H54 (cell line): ENCODE measurements around the gene ARX.

Experiments used
- DNase-seq: peaks from one replicate; pipeline ENCODE4 v3.0.0; 2011; ENCODE audit warnings: low spot score, mixed read lengths; ENCODE audit not compliant: insufficient read length
- FAIRE-seq: peaks from 3 replicates; lab custom pipeline; 2011; peaks lifted over from hg19 to GRCh38; lab: Jason Lieb, UNC
- POLR2A ChIP-seq: IDR thresholded peaks from 2 replicates; pipeline ENCODE4 v1.6.1; 2011; ENCODE audit warnings: low read depth, mild to moderate bottlenecking, low read length

The ARX gene

DNA sequence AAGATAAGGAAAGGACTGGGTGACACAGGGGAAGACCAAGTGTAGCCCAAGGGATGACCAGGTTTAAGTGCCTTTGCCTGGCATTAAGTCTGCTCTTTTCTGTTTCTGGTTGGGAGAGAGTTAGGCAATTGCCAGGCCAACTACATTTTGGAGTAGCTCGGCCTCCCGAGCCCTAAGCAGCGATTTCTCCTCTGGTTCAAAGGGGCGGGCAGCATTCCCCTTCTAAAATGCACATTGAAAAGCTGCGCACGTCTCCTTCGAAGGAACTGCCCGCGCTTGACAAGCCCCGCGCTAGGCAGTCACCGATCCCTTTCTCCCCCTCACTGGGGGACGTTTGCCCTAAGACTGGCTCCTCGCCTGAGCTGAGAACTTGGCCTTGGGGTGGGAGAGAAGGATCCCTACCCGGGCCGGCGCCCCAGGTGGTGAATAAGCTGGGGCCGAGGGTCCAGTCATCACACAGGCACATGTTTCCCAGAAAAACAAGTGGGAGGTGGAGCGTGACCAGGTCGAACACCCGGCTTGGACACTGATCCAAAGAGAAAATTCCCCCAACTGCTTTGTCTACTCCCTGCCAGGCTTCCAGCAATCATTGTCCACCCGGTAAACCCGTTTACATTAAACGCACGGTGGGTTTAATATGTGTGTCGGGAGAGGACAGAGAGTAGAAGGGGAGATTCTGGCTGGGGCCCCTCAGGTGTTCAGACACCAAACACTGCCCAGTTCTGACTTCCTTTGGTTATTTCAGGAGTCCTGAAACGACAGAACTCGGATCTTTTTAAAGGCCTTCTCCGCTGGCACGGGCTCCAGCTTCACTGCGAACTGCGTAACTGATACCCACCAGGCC lies 4.0 kb downstream of the ARX start:
- DNase-seq (no peak), FAIRE-seq (no peak)
- TF ChIP-seq POLR2A, result no peak

DNA sequence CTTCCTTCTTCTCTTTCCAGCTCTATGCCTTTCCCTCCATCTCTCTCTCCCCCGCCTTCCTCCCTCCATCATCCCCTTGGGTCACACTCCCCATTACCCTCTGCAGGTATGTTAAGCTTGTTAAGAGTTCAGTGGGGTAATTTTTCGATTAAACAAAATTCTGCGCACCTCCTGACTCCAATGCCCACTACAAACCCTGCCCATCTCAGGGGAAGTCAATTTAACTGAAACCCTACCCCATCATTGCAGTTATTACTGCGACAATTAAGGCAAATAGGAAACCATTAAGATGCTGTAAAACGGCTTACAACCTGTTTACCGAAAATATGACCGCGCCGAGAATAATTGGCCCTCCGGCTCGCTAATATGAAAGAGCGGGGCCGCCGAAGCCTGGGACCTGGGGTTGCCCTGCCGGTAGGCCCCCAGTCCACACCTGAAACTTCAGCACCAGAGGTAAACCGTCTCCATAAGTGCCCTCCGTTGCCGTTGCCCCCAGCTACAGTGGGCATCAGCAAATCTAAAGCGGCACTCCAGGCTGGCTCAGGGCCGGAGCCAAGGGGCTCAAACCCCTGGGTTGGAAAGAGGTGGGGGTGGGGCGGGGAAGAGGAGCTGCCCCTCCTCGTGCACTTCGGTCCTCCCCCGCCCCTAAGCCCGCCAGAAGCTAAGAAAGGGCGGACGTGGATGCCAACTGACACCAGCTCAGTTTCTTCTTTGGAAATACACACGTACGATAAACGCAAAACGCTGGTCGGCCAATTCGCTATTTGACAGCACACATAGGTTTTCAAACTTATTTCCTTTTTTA lies 4.8 kb downstream of the ARX start:
- TF ChIP-seq POLR2A, result no peak
- DNase-seq, result no peak
- FAIRE-seq, result no peak

DNA sequence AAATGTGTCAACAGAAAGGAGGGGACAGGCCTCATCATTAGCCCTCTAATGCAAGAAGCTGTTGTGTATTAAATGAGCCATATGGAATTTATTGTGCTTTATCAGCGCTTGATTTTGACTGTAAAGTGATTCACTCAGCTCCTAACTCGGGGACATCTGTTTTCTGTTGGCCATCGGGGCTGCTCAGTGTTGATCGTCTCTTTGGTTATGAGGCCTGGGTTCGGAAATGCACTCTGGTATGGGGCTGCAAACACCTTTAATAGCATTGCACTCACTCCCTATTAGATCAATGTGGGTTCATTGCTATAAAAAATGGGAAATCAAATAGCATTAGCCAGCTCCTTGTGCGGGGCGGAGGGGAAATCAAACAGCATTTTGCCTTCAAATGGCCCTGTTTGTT lies 6.4 kb downstream of the ARX start:
- FAIRE-seq (no peak), DNase-seq (no peak)
- TF ChIP-seq POLR2A, result no peak

DNA sequence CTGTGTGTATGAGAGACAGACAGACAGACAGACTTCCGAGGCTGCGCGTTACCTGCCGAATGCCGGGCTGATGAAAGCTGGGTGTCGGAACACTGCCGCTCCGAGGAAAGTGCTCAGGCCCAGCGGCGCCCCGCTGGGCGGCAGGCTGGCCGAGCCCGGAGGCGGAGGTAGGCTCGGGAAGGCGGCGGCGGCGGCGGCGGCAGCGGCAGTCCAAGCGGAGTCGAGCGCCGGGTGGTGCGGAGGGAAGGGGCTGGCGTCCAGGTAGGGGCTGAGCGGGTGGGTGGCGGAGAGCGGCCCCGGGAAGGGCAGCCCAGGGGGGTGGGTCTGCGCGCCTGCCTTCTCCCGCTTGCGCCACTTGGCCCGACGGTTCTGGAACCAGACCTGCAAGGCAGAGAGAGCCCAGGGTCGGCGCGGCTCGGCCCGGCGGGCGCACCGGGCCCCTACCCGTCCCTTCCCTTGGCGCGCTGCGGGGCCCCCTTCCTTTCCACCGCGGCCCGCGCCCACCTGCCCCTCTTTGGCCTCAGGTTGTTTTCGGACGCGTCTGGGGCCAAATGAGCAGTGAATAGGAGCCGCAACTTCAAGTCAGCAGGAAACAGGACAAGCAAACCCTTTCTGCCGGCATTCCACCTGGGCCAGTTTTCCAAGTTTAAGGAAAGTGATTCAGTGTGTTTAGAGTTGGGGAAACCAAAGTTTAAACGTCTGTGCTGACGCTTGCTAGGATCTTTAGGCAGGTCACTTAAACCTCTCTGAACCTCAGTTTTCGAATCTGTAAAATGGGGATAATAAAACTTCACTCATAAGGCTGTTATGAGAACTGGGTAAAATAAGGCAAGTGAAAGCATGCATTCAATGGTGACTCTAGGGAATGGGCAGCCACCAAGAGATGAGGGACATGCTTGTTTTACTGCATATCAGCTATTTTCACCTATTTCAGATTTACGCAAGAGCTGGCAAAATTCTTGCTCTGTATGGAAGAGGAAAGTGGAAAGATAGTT lies 8.4 kb downstream of the ARX start:
- FAIRE-seq (no peak), DNase-seq (no peak)
- no peak for TF ChIP-seq POLR2A

DNA sequence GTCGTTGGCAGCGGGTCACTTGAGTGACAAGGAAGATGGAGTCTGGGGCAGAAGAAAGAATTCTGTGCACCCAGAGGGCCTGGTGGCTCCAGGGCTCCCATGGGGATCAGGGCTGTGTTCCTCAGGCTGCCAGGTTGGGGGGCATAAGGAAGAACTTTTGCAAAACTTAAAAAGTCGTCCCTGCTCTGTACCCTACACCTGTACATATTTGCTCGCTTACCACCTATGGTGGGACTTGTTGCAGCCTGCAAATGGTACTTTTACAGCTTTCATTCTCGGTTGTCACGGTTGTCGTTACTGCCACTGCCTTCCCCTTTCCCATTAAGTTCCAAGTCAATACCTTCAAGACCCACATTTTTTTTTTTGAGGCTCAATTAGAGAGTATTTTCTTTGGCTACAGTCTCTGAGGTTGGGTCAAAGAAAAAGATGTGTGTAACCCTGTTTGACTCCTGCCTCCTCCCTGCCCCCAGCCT lies 9.1 kb downstream of the ARX start:
- no peak for TF ChIP-seq POLR2A
- FAIRE-seq (no peak), DNase-seq (no peak)

DNA sequence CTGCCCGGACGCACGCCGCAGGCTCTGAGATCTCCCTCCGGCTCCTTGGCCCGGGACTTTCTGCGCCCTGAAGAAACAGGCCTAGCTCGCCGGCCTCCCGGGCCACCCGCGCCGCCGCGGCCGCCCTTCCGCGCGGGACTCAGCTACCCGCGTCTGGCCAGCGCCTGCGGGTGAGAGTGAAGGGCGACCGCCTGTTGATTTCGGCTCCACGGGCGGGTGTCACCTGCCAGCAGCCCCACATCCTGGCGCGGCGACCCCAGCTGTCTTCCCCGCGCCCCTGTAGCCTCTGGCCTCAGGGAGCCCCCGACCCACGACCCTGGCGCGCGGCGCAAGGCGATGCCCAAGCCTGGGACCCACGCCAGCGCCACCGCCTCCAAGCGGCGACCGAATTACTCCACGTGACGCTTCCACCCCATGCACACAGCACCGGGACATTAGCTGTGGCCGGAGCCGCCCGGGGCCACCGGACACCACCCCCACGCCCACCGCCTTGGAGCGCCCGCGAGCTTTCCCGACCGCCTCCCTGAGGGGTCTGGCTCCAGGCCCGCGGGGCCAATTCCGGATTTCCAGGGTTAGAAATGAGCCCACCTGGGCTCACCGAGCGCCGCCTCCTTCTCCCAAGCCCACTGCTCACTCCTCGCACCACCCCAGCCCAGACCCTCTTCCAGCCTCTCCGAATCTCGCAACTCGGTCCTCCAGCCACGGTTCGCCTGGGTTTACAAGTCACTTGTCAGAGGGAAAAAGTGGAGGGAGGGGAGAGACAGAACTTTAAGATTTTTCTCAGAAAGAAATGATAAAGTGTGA lies 10.2 kb downstream of the ARX start:
- DNase-seq (no peak), FAIRE-seq (no peak)
- no peak for TF ChIP-seq POLR2A

DNA sequence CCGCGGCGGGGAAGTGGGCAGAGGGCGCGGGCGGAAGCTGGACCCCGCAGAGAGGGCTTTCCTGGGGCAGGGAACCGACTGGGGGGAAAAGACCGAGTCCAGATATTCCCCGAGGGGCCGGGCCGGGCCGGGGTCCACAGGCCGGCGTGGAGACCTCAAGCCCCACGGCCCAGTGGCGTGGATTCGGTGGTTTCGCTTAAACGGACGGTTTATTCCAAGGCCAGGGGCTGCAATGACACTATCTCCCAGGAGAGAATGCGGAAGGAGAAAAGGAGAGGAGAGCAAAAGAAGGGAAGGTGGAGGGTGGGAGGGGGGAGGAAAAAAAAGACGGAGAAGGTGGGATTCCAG lies 10.8 kb downstream of the ARX start:
- FAIRE-seq (no peak), DNase-seq (no peak)
- no peak for TF ChIP-seq POLR2A

DNA sequence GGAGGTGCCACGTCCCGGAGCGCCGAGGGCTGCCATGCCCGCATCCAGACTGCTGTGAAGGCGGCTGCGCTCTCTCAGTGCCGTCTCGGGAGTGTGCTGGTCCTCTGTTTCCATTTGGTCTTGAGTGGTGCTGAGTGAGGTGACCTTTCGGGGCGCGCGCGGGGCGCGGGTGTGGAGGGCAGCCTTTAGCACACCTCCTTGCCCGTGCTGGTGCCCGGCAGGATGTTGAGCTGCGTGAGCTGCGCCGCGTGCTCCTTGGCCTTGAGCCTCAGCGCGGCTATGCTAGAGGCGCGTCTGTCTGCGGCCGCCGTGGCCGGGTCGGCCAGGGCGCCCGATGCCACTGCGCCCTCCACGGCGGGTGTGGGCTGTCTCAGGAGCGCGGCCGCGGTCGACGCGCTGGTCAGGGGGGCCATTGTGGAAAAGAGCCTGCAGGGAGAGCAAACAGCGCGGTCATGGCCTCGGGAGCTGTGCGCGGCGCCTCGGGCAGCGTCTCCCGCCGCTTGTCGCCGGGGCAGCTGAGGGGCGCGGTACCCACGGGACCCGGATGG lies 11.2 kb downstream of the ARX start:
- FAIRE-seq (no peak), DNase-seq (no peak)
- no peak for TF ChIP-seq POLR2A

DNA sequence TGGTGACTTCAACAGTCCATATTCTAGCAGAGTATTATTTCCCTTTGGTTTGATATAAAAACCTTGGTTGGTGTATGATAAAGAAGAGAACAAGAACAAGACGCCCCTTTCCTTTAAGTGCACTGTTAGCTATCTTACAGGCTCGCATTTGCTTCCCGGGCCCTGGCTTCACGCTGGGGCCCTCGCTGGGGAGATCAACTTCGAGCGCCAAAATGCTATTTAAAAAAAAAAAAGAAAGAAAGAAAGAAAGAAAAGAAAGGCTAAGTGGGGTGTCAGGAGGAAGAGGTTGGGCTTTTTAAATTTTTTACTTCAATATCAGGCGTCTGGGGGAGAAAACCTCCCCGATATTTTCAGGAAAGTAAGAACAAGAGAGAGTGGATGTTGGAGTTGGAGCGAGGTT lies 11.7 kb downstream of the ARX start:
- FAIRE-seq (no peak), DNase-seq (no peak)

DNA sequence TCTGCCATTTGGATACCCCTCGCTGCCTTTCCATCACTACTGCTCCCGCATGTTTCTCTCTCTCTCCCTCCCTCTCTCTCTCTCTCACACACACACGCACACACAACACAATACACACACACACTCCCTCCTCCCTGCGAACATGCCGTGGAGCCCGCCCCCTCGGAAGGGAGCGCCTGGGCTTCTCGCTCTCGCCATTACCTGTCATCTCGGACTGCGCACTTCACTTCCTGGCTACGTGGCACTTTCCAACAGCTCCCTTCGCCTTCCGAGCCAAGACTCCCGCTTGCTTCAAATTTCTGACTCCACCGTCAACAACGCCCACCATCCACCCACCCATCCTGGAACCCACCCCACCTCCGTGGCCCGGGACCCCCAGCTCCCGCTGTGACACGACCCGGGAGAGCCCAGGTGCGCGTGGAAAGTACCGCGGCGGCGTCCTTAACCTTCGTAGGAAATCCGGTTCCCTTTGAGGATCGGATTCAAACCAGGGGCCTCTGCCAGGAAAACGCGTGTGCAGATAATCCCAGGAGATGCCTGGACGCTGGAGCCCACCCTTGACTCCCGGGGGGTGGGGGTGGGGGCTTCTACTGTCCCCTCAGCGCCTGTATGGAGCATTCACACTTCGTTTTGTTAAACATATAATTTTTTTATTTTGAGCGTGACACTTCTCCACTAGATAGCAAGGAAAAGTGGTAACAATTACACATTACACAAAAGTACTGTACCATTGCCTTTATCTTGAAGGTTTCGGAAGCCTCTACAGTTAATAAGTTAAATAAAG lies 12.5 kb downstream of the ARX start:
- FAIRE-seq, result no peak
- no peak for DNase-seq
- no peak for TF ChIP-seq POLR2A

More for the DNA sequence above, 11.7 kb downstream of the ARX start:
- no peak for TF ChIP-seq POLR2A

DNA sequence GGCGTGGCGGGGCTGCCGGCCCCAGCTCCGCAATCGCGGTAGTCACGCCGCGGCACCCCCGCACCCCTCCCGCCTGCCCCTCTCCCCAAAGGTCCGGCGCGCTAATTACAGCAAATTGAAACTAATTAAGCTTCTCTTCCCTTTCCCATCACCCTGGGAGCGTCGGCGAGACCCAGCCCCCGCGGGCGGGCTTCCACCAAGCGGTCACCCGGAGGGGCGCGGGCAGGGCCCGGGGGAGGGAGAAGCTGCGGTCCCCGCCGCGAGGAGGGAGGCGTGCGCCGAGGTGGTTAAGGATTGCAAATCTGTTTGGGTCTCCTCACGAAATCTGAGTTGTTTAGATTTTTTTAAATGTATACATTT lies 13.1 kb downstream of the ARX start:
- DNase-seq, result no peak
- TF ChIP-seq POLR2A, result no peak
- no peak for FAIRE-seq
